Mucosa of rectum (tissue), 2 donors: Measurements from ENCODE around the gene CDH11.

Experiments used
- H3K27ac ChIP-seq, 2 donors: one replicate each; pipeline ENCODE4 v1.7.0; 2013; ENCODE audit warnings: inconsistent platforms in 2 of 2, low read depth in 2 of 2, low read length in 2 of 2
- H3K27me3 ChIP-seq, 2 donors: one replicate each; pipeline ENCODE4 v1.7.0; 2013; ENCODE audit warnings: low read length in 2 of 2; ENCODE audit not compliant: control insufficient read depth in 2 of 2, insufficient read depth in 2 of 2
- H3K36me3 ChIP-seq, 2 donors: one replicate each; pipeline ENCODE4 v1.7.0; 2013; ENCODE audit warnings: low read length in 2 of 2; ENCODE audit not compliant: control insufficient read depth in 2 of 2, insufficient read depth in 2 of 2
- H3K4me1 ChIP-seq, 2 donors: one replicate each; pipeline ENCODE4 v1.7.0; 2013; ENCODE audit warnings: low read length in 2 of 2, mild to moderate bottlenecking in 1 of 2; ENCODE audit not compliant: control insufficient read depth in 2 of 2, insufficient read depth in 2 of 2
- H3K4me3 ChIP-seq, 2 donors: one replicate each; pipeline ENCODE4 v1.7.0; 2013; ENCODE audit warnings: low read length in 2 of 2
- H3K9ac ChIP-seq, 2 donors: one replicate each; pipeline ENCODE4 v1.7.0; 2013; ENCODE audit warnings: low read length in 2 of 2, low read depth in 1 of 2, mild to moderate bottlenecking in 1 of 2
- H3K9me3 ChIP-seq, 2 donors: one replicate each; pipeline ENCODE4 v1.7.0; 2013; ENCODE audit warnings: low read length in 2 of 2; ENCODE audit not compliant: control insufficient read depth in 2 of 2
- donor health status: healthy.
- donor health status: Normal muscosa, but diverticular disease.

The CDH11 gene

DNA sequence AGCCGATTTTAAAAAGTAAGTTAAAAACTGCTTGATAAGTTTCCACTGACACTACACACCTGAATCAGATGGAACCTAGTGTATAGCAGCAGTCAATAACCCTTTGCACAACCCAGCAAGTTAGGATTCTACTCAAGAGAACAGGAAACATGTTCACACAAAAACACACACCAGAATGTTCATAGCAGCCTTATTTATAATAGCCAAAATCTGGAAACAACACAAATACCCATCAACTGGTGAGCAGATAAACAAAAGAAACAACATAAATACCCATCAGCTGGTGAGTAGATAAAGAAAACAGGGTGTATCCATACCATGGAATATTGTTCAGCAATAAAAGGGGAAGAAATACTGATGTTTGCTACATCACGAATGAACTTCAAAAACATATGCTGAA lies 2.7 kb upstream of the CDH11 start:
- Histone ChIP-seq H3K4me3 (no peak overlapping the region), H3K27me3 (peaks cover 6 to 16% of the 10 kb centered on the region in 2 donors), H3K9me3 (no peaks in the 10 kb centered on the region), H3K9ac (no peak overlapping the region), H3K36me3 (no peaks in the 10 kb centered on the region), H3K4me1 (peaks cover 15 to 17% of the 10 kb centered on the region in 2 donors), H3K27ac (peak overlapping the region in 1 of 2 donors; percentile 81)

DNA sequence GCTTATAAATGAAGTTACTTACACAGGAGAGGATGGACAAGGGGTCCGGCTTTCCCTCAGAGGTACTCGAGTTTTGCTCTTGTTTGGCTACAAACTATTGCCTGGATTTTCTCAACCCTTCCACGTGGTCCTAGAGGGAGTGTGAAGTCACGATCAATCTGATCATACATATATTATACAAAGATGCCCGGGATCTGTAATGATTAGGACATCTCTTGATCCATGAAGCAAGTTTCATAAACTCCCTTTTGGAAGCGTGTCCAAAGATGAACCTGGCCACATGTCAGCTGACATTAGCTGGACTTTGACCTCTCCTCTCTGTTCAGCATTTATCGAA lies 2.3 kb upstream of the CDH11 start:
- peaks cover 15 to 17% of the 10 kb centered on the region in 2 donors for H3K4me1 ChIP-seq
- no peaks in the 10 kb centered on the region for H3K36me3 ChIP-seq
- H3K4me3 ChIP-seq = peak overlapping the region in 1 of 2 donors; percentile 73
- H3K27me3 ChIP-seq = peaks cover 6 to 16% of the 10 kb centered on the region in 2 donors
- H3K27ac ChIP-seq = peak overlapping the region; percentile 81
- no peak overlapping the region for H3K9ac ChIP-seq
- no peaks in the 10 kb centered on the region for H3K9me3 ChIP-seq

DNA sequence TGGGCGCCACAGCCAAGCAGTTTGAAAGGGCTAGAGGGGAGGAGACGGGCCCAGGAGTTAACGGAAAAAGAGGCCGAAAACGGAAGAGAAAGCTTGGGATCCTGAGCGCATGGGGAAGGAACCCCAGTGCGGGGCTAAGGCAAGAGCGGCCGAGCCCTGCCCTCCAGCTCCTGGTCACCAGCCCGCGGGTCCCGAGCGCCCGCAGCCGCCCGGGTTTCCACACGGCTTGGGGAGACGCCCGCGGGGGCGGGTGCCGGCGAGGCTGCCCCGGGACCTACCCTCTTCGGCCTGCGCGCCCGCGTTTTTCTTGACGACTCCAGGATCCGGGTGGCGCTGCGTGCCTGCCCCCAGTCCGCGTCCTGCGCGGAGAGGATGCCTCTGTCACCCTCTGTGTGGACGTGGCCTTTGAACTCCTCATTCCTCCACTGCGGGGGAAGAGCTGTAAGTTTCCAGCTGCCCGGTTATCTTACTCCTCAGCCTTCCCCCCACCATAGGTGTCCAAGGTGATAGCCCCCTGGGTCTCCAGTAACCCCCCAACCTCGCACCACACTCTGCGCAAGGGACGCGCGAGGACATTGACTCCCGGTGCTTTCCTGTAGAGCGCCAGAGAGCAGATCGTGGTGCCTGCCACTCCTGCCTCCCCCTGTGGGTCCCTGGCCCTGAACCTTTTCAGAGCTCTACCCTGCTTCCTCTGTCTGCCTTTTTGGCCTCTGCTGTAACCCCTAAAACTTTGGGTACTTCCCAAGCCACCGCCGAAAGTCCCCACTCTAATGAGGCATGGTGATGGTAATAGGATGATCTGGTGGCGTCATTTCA lies 1.7 kb upstream of the CDH11 start:
- Histone ChIP-seq H3K27ac (peak overlapping the region; percentile 81), H3K36me3 (no peaks in the 10 kb centered on the region), H3K9ac (peak overlapping the region; percentile 8 to 71), H3K9me3 (no peaks in the 10 kb centered on the region), H3K4me3 (peak overlapping the region; percentile 65 to 73), H3K27me3 (peaks cover 6 to 21% of the 10 kb centered on the region in 2 donors), H3K4me1 (peaks cover 15 to 17% of the 10 kb centered on the region in 2 donors)

DNA sequence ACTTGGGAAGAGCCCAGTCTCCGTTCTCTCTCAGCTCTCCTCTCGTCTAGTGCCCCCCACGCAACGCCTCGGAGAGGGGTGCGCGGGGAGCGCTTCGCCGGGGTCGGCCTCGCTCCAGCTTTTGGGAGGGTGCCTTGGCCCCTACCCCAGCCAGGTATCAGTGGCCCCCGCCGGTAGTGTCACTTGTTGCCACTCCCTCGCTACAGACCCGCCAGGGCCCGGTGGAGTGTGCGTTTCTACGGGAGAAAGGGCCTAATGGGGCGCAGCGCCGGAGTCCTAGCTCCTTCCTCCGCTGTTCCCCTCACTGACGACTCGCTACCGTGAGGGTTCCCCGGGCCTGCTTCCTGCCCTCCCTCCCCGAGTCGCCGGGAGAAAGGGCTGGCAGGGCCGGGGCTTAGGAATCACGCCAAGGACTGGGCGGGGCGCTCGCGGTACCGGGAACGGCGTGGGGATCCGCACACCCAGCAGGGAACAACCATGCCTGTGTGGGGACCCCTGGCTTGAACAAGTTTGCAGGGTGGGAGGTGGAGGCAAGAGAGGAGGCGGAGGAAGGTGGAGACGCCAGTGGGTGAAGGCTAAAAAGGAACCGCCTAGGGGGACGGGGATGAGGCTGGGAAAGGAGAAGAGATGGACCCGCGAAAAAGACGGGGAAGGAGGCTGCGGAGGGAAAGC lies 997 bp upstream of the CDH11 start:
- H3K4me3 ChIP-seq = peak overlapping the region; percentile 65 to 73
- H3K4me1 ChIP-seq = peaks cover 15 to 17% of the 10 kb centered on the region in 2 donors

DNA sequence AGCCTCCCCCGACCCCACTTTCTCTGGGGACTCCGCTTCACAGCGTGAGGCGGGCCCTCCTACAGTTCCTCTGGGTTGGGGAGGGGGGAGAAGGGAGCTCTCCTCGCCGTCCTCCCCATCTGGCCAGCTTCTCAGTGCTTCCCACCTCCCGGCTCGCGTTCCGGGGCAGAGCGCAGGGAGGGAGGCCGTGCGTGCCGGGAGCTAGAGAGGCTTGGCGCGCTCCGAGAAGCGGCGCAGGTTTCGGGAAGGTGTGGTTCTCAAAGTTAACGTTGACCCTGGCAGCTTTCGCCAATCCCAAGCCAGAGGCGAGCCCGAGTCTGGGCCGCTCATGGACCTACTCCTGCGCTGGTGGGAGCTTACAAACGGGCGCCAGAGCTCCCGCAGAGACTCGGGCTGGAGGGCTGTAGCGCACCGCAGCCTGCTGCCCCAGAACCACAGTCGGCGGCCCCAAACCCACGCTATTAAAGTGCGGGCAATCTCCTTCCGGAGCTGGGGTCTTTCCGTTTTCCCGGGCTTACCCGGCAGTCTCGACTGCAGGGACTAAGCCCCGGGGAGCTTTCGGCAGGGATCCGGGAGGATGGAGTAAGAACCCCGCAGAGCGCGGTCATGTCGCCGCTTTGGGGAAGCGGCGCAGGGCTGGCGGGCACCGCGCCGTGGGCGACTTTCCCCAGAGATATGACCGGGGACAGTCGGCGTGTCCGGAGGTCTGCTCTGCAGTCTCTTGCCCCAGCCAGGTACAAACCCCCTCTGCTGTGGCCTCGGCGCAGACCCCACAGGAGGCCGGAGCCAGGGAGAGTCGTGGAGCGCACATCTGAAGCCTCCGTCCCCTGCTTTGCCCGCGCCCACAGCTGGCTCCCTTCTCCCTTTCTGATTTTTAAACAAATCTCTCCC lies 787 bp downstream of the CDH11 start:
- Histone ChIP-seq H3K27ac (peak overlapping the region; percentile 60 to 61), H3K36me3 (no peaks in the 10 kb centered on the region), H3K9me3 (no peaks in the 10 kb centered on the region), H3K4me3 (peak overlapping the region; percentile 53 to 64), H3K9ac (peak overlapping the region; percentile 27 to 44), H3K27me3 (peaks cover 6 to 21% of the 10 kb centered on the region in 2 donors), H3K4me1 (peaks cover 14 to 15% of the 10 kb centered on the region in 2 donors)

More for the DNA sequence above, 997 bp upstream of the CDH11 start:
- Histone ChIP-seq H3K36me3 (no peaks in the 10 kb centered on the region), H3K27me3 (peaks cover 6 to 21% of the 10 kb centered on the region in 2 donors), H3K27ac (peak overlapping the region; percentile 81), H3K9me3 (no peaks in the 10 kb centered on the region), H3K9ac (peak overlapping the region; percentile 48 to 71)

DNA sequence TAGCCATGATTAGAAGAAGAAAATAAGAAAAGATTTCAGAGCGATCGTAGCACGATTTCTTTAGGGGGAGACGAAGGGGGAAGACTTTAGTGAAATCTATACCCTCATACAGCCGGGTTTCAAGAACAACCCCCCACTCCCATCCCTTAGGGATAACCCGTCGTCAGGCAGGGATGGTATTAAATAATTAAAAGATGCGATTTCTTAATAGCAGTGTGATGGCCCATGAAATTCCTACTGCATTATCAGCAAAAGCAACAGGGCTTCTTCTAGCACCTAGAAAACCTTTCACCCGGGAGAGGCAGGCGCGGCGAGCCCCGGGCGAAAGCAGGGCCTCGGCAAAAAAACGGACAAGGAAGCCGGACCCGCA lies 1.4 kb downstream of the CDH11 start:
- peak overlapping the region; percentile 53 to 64 for H3K4me3 ChIP-seq
- peak overlapping the region in 1 of 2 donors; percentile 44 for H3K9ac ChIP-seq
- H3K36me3 ChIP-seq = no peaks in the 10 kb centered on the region
- no peaks in the 10 kb centered on the region for H3K9me3 ChIP-seq
- H3K4me1 ChIP-seq = peaks cover 10 to 15% of the 10 kb centered on the region in 2 donors
- H3K27me3 ChIP-seq = peaks cover 6 to 21% of the 10 kb centered on the region in 2 donors
- H3K27ac ChIP-seq = peak overlapping the region; percentile 60 to 61

DNA sequence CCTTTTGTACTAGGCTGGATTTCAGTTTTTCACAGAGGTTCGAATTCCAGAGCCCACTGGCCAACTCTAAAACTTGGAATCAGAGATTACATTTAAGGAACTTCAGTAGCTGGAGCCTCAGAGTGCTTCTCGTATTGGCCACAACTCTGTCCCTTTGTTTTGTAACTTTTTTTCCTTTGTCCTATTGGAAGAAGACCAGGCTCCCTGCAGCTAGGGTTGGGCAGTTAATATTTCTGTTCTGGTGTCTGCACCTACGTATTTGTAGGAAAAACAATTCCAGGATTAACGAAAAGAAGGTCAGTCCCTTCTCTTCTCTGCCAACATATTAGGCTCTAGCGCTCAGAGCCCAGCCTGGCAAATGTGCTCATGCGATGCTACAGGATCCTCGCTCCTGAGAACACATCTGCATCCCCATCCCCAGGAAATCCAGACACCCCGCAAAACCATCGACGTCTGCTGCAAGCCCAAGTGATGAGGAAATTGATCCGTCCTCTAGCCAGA lies 1.9 kb downstream of the CDH11 start:
- Histone ChIP-seq H3K27me3 (peaks cover 6 to 21% of the 10 kb centered on the region in 2 donors), H3K36me3 (no peaks in the 10 kb centered on the region), H3K4me1 (peaks cover 7 to 15% of the 10 kb centered on the region in 2 donors), H3K9me3 (no peaks in the 10 kb centered on the region), H3K9ac (peak overlapping the region in 1 of 2 donors; percentile 44), H3K27ac (peak overlapping the region in 1 of 2 donors; percentile 60), H3K4me3 (peak overlapping the region in 1 of 2 donors; percentile 64)

DNA sequence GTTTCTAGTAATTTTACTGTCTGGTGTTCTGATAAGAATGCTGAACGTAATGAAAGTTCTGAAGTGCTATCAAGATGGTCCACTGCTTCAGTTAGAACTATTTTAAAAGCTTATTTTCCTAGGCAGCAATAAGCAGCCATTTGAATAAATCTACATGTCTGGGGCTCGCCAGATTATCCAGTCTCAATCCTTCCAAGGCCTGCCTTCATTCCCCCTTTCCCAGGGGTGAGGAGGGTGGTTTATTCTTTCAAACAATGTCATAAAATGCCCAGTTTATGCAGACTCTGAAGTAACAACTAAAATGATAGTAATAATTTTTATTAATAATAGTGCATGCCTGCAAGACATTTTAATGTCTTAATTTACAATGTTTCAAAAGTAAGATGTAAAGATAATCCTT lies 2.4 kb downstream of the CDH11 start:
- H3K9me3 ChIP-seq = no peaks in the 10 kb centered on the region
- H3K36me3 ChIP-seq = no peaks in the 10 kb centered on the region
- peaks cover 6 to 21% of the 10 kb centered on the region in 2 donors for H3K27me3 ChIP-seq
- no peak overlapping the region for H3K4me3 ChIP-seq
- peaks cover 6 to 12% of the 10 kb centered on the region in 2 donors for H3K4me1 ChIP-seq
- H3K9ac ChIP-seq = no peak overlapping the region
- H3K27ac ChIP-seq = no peak overlapping the region

DNA sequence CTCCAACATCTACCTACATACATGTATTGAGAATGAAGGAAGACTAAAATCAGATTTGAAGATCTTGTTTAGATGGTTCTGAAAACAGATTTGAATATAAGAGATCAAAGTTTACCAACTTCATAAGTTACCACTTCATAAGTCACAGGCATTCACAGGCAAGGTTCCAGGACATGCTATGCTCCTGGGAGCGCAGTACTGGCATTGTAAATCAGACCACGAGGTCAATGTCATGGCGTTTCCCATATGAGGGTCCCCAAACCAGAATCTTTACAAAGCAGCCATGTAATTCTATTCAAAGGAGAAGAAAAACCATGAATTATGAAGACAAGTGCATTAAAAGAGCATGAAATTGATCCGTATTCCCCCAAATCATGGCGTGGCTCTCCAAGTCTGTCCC lies 3.0 kb downstream of the CDH11 start:
- Histone ChIP-seq H3K4me3 (no peak overlapping the region), H3K27me3 (peaks cover 6 to 17% of the 10 kb centered on the region in 2 donors), H3K36me3 (no peaks in the 10 kb centered on the region), H3K4me1 (peaks cover 6 to 11% of the 10 kb centered on the region in 2 donors), H3K9ac (no peak overlapping the region), H3K27ac (no peak overlapping the region), H3K9me3 (no peaks in the 10 kb centered on the region)
